OCI-LY3 (cell line): ENCODE results near the gene GPER1.

Source experiments
- CTCF ChIP-seq: fragments of 200-600, 300-600 bp; sonication (generic); IDR thresholded peaks from 2 replicates; pipeline ENCODE4 v1.5.1; 2014; ENCODE audit warnings: antibody characterized with exemption, low read length, low read depth
- EZH2phosphoT487 ChIP-seq: fragments of 200-600 bp; shearing (Covaris generic); IDR thresholded peaks from 2 replicates; pipeline ENCODE4 v1.6.1; 2018; ENCODE audit warnings: antibody characterized with exemption, mixed run types, low read depth

GRCh38 chr7:1123715-1124114 is 35.8 kb downstream of the GPER1 start:
- TF ChIP-seq CTCF (no peak), EZH2phosphoT487 (no peak)
